Stomach (tissue), 9 donors: ENCODE measurements around the gene SEC14L2. TPM values are rescaled to one million over a fixed set of nuclear protein-coding genes. Genes with fewer than 3 reads are reported as not detected.

Source experiments
- DNase-seq, 2 donors: peaks; one replicate each; pipeline versions ENCODE4 v3.0.0 to v3.0.0-alpha.2; 2013 to 2019
- H3K27ac ChIP-seq, 5 donors: fragments of 200-600 bp in 4 of 5; sonication (generic) in 4 of 5; one replicate each; pipeline ENCODE4 v1.5.1; 2013 to 2019; ENCODE audit warnings: mild to moderate bottlenecking in 1 of 5, moderate library complexity in 1 of 5
- H3K27me3 ChIP-seq, 3 donors: fragments of 200-600 bp; sonication (generic); one replicate each; pipeline ENCODE4 v1.5.1; 2017 to 2019; ENCODE audit warnings: mixed run types in 1 of 3
- H3K36me3 ChIP-seq, 4 donors: fragments of 200-600 bp; sonication (generic); 1 replicate in 3 of 4; 2 replicates in 1 of 4; pipeline ENCODE4 v1.5.1; 2016 to 2019
- H3K4me1 ChIP-seq, 4 donors: fragments of 200-600 bp; sonication (generic); one replicate each; pipeline ENCODE4 v1.5.1; 2016 to 2019
- H3K4me3 ChIP-seq, 4 donors: fragments of 200-600 bp; sonication (generic) in 3 of 4; one replicate each; pipeline ENCODE4 v1.5.1; 2016 to 2019; ENCODE audit warnings: mild to moderate bottlenecking in 1 of 4
- H3K9me3 ChIP-seq, 4 donors: fragments of 200-600 bp; sonication (generic); one replicate each; pipeline ENCODE4 v1.5.1; 2016 to 2019
- CTCF ChIP-seq, 7 experiments: fragments of 450-650 bp in 4 of 7; fragments of 200-600 bp in 3 of 7; sonication (generic) in 3 of 7; IDR thresholded peaks; one replicate each; pipeline ENCODE4 v1.5.1; 2016 to 2019; ENCODE audit warnings: antibody characterized with exemption in 7 of 7, control low read depth in 2 of 7, mild to moderate bottlenecking in 1 of 7
- EP300 ChIP-seq: sonication (generic); formaldehyde crosslinking; IDR thresholded peaks from one replicate; pipeline ENCODE4 v1.6.1; 2017; ENCODE audit warnings: antibody characterized with exemption
- POLR2A ChIP-seq, 4 donors: fragments of 450-650 bp; IDR thresholded peaks; one replicate each; pipeline ENCODE4 v1.6.1; 2016; ENCODE audit warnings: antibody characterized with exemption in 4 of 4, control low read depth in 2 of 4, mild to moderate bottlenecking in 1 of 4, moderate library complexity in 1 of 4
- POLR2AphosphoS5 ChIP-seq, 3 donors: sonication (generic); formaldehyde crosslinking; IDR thresholded peaks; one replicate each; pipeline ENCODE4 v1.6.1; 2016; ENCODE audit warnings: antibody characterized with exemption in 3 of 3
- WGBS, 5 donors: extraction: QIAGEN DNeasy Blood & Tissue Kit in 3 of 5; methylation state at CpG; one replicate each; pipeline versions ENCODE4 v1.1.5 to v1.1.7; 2013 to 2018; 5-methylcytosine and 5-hydroxymethylcytosine counted together
- intact Hi-C: fragments of 100-400 bp; cut with DNase I; formaldehyde crosslinking; loops from one replicate; pipeline ENCODE4 v1.15.1; 2023; ENCODE audit warnings: low total_unique reads
- polyA plus RNA-seq, 3 donors: library from polyadenylated mRNA; stranded (reverse); fragments of 200-250 nt; gene quantifications; one replicate each; pipeline ENCODE4 v1.2.3, GENCODE V29; 2013
- total RNA-seq, 5 donors: library from RNA; depleted of rRNA; stranded (reverse); fragments of >200 nt; gene quantifications; one replicate each; pipeline versions ENCODE4 v1.1.0 to v1.2.3, GENCODE V29; 2014 to 2016
- donor health status: healthy with polysubstance abuse.
- donor health status: Bipolar disorder and iron deficiency.
- donor health status: healthy.

SEC14L2 gene
- total and polyA plus RNA-seq, 8 donors = 4.1 to 19.4 (median 10.1) TPM; not detected in 2

GRCh38 chr22:30434843-30435242 is 38.0 kb downstream of the SEC14L2 start:
- WGBS, 5 donors = 64 to 91% (median 75%) methylated on average over 1 of the region's 1 CpG; no CpG with 5 or more reads in 1 of the 5 donors

GRCh38 chr22:30435674-30436126 is 38.9 kb downstream of the SEC14L2 start:
- intact Hi-C loops = no loop called here
- no peak for TF ChIP-seq EP300
- TF ChIP-seq POLR2AphosphoS5 (IDR thresholded peaks at IDR 0.05) = no peak
- WGBS, 5 donors = 68 to 92% (median 73%) methylated on average over 6 of the region's 6 CpGs
- Histone ChIP-seq H3K27me3 (peaks cover 0 to 25% (median 0%) of the 10 kb centered on the region in 3 donors), H3K4me1 (no peaks in the 10 kb centered on the region), H3K9me3 (no peaks in the 10 kb centered on the region), H3K27ac (peak overlapping the region in 3 of 5 donors; percentile 26 to 66 (median 60)), H3K4me3 (no peak overlapping the region), H3K36me3 (no peaks in the 10 kb centered on the region)
- DNase-seq = peak; percentile 56 to 73

More at GRCh38 chr22:30434843-30435242, 38.0 kb downstream of the SEC14L2 start:
- Histone ChIP-seq H3K9me3 (no peaks in the 10 kb centered on the region), H3K4me1 (no peaks in the 10 kb centered on the region), H3K4me3 (no peak overlapping the region), H3K27ac (no peak overlapping the region), H3K27me3 (peaks cover 0 to 17% (median 0%) of the 10 kb centered on the region in 3 donors), H3K36me3 (no peaks in the 10 kb centered on the region)
- no peak for DNase-seq
- intact Hi-C loops = no loop called here
- TF ChIP-seq EP300 (no peak), POLR2A (IDR thresholded peaks at IDR 0.05) (no peak), POLR2AphosphoS5 (IDR thresholded peaks at IDR 0.05) (no peak), CTCF (IDR thresholded peaks at IDR 0.05) (no peak)

GRCh38 chr22:30436196-30436595 is 39.4 kb downstream of the SEC14L2 start:
- TF ChIP-seq POLR2A (IDR thresholded peaks at IDR 0.05) = no peak
- TF ChIP-seq POLR2AphosphoS5 (IDR thresholded peaks at IDR 0.05) = no peak
- TF ChIP-seq CTCF (IDR thresholded peaks at IDR 0.05) = no peak
- TF ChIP-seq EP300 = no peak
- H3K4me3 ChIP-seq = no peak overlapping the region
- H3K36me3 ChIP-seq = no peaks in the 10 kb centered on the region
- H3K4me1 ChIP-seq = no peaks in the 10 kb centered on the region
- no peak for DNase-seq
- WGBS, 5 donors = 88 to 92% (median 89%) methylated on average over 1 to 2 of the region's 2 CpGs
- no peaks in the 10 kb centered on the region for H3K9me3 ChIP-seq
- H3K27ac ChIP-seq = peak overlapping the region in 3 of 5 donors; percentile 26 to 66 (median 60)
- H3K27me3 ChIP-seq = peaks cover 0 to 25% (median 0%) of the 10 kb centered on the region in 3 donors
- intact Hi-C loops = no loop called here

- H3K36me3 ChIP-seq = no peaks in the 10 kb centered on the region
- no peak overlapping the region for H3K4me3 ChIP-seq
- no peak overlapping the region for H3K27ac ChIP-seq
- TF ChIP-seq POLR2A (IDR thresholded peaks at IDR 0.05) (no peak), POLR2AphosphoS5 (IDR thresholded peaks at IDR 0.05) (no peak), EP300 (no peak), CTCF (IDR thresholded peaks at IDR 0.05) (no peak)
- H3K4me1 ChIP-seq = peaks cover 0 to 9% (median 2%) of the 10 kb centered on the region in 4 donors
- 48 to 66% (median 60%) methylated on average over 3 of the region's 3 CpGs for WGBS, 5 donors
- DNase-seq = no peak
- no peaks in the 10 kb centered on the region for H3K9me3 ChIP-seq
- peaks cover 0 to 25% (median 0%) of the 10 kb centered on the region in 3 donors for H3K27me3 ChIP-seq
- intact Hi-C loops = no loop called here
Observed at GRCh38 chr22:30438559-30438958, 41.7 kb downstream of the SEC14L2 start.

- Histone ChIP-seq H3K36me3 (no peaks in the 10 kb centered on the region), H3K4me1 (peaks cover 0 to 9% (median 2%) of the 10 kb centered on the region in 4 donors), H3K4me3 (no peak overlapping the region), H3K9me3 (no peaks in the 10 kb centered on the region), H3K27me3 (peaks cover 0 to 25% (median 0%) of the 10 kb centered on the region in 3 donors), H3K27ac (no peak overlapping the region)
- intact Hi-C loops = no loop called here
- no peak for TF ChIP-seq POLR2A (IDR thresholded peaks at IDR 0.05)
- no peak for TF ChIP-seq EP300
- no peak for TF ChIP-seq POLR2AphosphoS5 (IDR thresholded peaks at IDR 0.05)
- TF ChIP-seq CTCF (IDR thresholded peaks at IDR 0.05) = no peak
- no peak for DNase-seq
- WGBS, 5 donors = 70 to 84% (median 79%) methylated on average over 4 of the region's 4 CpGs
Observed at GRCh38 chr22:30439226-30439625, 42.4 kb downstream of the SEC14L2 start.
